Measurements from ENCODE around the gene KIF16B.
A peak's percentile ranks its signal among the peaks of the same experiment; 100 is the strongest.

The KIF16B gene

DNA sequence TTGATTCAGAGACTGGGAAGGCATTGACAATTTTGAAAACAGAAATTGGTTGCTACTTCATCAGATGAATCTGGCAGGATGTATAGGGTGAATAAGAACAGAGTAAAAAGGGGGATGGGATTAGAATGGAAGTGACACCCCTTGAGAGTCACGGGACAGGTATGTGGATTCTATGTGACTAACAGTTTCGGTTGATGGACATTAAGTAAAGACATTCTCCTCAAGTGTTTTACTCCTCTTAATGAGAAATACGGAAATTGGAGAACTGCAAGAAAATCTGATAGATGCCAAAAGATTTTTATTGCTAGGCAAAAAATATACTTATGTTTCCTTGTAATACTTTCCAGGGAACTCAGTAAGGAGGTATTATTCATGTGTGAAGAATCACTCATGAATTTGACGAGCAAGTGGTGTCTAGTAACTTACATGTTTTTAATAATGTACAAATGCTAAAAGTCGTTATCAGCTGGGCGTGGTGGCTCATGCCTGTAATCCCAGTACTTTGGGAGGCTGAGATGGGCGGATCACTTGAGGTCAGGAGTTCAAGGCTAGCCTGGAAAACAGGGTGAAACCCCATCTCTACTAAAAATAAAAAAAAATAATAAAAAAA lies 135.8 kb downstream of the KIF16B start:
- peak; percentile 46 for DNase-seq (ENCODE audit: low spot score)

DNA sequence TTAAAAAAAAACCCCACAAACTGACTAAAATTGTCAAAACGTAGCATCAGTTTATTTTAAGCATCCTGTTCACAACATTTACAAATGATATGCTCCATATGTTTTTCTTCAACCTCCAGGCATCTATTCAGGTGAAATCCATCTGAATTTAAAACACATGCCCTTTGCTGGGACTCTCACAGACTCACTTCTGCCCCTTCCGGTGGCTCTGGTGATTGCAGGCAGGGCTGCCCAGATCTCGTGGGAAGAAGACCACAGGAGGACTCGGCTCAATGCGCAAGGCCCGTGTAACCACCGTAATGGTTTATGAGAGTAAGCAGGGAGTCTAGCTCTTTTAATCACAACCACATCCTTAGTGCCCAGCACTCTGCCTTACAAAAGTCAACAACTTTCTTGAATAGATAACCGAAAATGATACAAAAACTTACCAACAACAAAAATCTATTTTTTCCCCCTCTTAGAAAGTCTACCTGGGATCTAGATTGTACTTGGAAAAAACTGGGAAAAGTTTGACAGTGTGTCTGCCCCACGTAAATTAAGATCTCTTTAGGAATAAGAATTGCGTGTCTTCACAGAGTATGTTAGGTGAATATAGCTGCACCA lies 139.1 kb downstream of the KIF16B start:
- DNase-seq (ENCODE audit: low spot score) = peak; percentile 47

DNA sequence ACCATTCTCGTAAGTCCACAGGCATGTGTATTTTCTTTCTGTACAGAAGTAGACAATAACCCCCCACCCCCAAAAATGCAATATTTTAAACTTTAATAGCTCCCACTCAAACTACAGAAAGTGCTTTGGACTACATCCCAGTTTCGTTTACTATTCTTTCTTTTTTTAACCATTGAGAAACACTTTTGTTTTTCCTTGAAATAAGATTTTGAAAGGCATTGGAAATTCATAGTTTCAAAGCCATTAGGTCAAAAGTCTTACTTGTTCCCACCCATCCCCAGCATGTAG lies 140.0 kb downstream of the KIF16B start:
- no peak for DNase-seq (ENCODE audit: low spot score)

DNA sequence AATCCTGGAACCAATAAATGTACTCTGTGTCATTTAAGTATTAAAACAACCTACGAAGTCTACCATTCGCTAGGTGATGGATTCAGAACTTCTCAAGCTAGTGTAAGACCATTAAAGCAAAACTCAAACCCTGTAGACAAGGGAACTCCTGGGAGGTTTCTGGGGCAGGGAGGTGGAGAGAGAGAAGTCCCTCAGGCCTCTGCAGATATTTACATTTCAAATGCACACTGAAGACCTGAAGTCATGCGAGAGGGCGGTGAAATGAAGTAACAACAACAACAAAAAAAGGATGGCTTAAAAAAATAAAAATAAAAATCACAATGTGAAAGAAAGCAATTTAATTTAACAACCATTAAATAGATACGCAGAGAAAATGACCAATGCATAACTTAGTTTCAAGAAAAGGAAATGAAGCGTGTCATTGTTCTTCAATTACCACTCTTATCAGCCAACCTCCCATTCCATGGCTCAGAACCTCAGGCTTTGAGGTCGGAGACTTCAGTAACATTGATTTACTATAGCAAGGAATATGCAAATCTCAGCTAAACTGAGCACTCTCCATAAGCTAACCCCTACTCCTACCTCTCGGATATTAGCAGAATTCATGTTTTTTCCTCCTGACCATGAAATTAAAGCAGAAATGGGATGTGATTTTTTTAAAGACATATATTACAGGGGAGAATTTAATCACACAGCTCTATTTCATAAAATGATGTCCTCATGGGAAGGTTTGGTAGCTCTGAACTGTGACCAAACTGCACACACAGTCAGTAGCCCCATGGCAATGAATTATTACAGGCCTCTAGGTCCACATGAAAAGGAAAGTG lies 140.6 kb downstream of the KIF16B start:
- no peak for DNase-seq (ENCODE audit: low spot score)

DNA sequence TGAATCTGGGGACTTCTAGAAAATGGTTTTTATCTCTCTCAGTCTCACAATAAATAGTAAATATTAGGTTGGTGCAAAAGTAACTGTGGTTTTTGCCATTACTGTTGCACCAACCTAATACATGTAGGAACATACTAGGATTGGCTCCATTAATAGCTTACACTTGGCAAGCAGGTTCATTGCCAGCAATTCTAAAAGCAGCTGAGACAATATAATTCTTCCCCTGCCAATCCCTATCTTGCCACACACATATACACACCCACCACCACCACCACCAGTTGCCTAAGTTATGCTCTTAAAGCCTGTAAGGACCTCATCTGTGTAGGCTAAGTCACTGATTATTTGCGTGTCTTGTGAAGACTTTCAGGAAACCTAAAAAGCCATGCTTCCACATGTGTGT lies 145.1 kb downstream of the KIF16B start:
- no peak for DNase-seq (ENCODE audit: low spot score)

DNA sequence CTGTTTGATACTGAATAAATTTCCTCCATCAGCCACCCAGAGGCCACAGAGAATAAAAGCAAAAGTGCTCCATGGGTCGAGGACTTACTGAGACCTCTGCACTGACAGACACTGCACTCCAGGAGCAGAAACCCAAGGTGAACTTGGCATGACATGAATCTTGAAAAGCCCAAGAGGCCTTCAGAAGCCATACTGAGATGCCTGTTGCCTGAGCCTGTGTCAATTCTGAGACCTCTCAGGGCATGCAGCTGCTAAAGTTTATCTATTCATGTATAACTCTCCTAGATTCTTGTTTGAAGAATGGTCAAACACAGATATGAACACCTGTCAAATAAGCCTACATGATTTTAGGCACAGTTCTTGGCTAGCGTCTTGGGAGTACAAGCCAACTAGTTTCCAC lies 145.7 kb downstream of the KIF16B start:
- no peak for DNase-seq (ENCODE audit: low spot score)

DNA sequence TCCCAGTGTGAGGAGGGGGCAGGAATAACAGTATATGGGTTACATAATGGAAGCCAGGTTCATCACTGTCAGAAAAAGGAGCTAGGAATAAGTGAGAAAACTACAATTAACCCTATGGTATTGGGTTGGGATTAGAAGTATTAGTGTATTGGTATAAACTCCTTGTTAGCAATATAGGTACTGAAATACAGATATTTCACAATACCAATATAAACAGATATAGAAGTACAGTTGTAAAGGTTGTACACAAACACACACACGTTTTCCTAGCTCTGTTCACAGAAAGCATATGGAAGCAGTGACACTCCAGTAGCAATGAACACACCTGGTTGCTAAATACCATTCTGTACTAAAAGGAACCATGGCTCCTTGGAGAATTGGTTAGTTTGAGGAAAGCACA lies 148.5 kb downstream of the KIF16B start:
- DNase-seq (ENCODE audit: low spot score) = no peak

DNA sequence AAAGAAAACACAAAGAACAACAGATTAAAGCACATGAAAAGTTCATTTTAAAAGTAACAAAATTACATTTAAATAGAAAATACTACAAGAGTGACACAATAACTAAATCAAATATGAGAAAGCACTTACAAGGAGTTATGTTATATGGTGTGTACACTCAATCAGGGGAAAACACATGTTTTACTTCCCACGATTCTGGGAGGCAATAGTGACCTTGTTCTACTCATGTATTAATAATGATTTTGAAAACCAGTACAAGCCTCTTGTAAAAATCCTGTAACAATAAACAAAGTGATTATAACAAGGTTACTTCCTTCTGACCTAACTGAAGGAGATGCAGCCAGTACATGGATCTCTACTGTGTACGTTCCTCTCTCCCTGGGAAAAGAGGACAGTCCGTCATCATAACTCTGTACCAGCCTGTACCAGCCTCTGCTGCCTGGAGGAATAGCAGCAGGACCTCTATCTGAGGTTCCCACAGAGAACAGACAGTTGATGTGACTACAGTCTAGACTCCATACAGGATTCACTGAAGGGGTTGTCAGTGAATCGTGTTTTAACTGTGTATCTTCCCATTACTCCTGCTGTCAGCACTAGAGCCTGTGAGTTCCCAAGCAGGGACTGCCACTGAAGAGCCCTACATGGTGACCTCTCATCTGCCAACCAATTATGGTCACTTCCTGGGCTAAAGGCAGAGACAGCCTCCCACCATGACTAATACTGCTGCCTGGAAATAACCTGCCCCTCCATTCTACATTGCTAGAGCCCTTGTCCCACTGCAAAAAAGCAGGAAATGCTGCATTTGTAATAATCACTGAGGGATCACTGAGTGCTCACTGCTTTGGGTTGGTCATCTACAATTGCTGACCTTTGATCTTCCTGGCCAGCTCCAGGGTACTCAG lies 149.7 kb downstream of the KIF16B start:
- DNase-seq (ENCODE audit: low spot score) = peak; percentile 82

DNA sequence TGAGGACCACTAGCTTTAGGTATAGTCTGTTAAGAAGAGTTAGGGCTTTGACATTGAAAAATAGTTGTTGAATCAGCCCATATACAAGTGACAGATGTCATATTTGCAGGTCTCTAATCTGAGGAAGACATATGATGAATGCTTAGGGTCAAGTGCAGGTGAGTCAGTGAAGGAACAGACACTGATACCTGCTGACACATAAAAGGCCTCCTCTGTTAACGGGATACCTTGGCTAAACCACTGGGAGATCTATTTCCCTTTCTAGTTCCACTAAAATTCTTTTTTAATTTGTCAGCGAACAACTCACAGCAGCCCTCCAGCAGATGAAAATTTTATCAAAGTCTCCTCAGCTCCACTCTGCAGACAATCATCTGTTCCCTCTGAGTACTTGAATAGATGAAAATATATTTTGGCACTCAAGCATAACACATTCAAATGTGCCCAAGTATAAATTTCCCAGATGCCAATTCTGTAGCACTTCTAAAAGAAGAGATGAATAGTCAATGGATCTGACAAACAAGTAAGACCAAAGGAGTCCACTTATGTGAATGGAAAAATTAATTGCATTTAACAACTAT lies 154.0 kb downstream of the KIF16B start:
- peak; percentile 88 for DNase-seq (ENCODE audit: low spot score)

DNA sequence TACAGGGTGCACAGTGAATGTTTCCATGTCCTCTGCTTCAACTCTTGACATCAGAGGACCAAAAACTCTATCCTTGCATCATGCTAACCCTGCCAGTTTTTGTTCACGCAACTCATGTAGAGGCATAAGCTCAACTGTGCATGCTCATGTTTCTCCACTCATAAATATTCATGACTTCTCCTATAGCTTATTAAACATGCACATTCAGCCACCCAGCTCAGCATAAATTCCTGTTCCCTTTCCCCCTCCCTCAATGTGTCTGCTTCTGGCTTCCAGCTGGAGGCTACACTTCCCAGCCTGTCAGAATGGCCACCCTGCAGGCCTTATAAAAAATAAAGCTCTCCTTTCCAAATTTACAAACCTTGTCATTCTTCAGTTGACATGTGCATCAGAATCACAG lies 154.6 kb downstream of the KIF16B start:
- no peak for DNase-seq (ENCODE audit: low spot score)

DNA sequence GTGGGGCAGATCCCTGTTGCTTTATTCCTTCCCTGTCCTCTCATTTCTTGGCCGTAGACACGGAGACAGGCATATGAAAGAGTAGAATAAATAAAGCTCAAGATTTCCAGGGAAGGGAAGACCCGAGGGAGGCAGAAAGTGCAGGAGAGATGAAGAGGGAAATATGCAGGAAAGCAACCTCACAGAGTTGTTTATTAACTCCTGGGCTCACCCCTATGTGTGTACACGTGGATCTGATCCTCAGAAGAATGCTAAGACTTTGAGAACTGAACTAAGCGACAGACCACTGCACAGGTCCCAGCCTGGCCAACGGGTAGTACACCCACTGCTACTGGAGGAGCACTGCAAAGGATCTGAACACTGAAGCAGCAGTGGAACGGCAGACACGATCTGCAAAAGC lies 156.2 kb downstream of the KIF16B start:
- peak; percentile 79 for DNase-seq (ENCODE audit: low spot score)

DNA sequence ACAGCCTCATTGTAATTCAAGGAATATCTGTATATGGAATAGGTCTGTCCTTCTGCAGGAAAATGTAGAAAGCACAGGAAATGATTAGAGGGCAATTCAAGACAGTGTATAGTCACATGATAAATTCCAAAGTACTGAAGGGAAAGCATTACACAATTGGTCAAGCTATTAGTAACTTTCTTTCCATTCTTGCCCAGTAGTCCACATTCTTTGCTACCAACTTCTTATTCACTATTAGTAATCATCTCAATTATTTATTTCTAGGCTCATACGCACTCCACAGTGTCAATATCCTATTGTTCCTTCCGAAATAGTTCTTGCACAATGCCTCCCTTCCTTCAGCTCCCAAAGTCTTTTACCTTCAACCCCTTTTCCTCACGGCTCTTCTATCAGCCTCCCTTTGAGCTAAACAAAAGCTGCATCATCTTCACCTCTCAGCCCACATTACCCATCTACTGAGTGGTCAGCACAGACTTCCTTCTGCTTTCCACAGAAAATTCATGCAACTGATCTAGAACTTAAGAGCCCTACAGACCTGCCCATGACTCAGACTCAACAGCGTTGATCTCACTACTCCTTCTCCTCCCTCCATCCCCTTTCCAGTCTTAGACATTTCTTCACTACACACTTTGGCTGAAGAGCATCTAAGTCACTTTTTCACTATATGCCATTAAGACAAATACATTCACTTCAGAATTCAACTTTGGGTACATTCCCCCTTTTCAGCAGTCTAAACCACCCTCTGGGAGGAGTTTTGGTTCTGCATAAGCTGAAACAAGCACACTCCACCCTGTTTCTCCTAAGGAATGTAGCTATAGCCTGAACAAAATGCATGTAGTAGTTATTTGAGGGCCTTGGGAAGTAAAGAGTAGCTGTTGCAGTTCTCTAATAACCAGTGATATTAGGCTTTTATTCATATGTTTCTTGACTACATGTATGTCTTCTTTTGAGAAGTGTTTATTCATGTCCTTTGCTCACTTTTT lies 157.9 kb downstream of the KIF16B start:
- DNase-seq (ENCODE audit: low spot score) = peak; percentile 53

DNA sequence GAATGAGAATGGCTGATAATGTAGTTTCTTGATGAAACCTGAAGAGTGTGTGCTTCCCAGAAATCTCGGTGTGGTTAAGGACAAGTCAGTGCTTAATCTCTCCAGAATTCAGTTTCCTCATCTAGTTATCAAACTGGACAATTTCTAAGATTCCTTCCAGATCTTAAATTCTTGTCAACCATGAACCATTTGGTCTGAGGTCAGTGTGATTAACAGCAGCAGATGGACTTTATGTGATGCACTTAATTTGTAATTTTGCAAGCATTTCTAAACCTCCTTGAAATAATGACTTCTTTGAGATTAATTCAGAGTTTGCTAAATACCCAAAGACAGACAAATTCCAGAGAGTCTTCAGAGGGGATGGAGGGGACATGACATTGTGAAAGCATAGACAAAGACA lies 160.3 kb downstream of the KIF16B start:
- DNase-seq (ENCODE audit: low spot score) = no peak

DNA sequence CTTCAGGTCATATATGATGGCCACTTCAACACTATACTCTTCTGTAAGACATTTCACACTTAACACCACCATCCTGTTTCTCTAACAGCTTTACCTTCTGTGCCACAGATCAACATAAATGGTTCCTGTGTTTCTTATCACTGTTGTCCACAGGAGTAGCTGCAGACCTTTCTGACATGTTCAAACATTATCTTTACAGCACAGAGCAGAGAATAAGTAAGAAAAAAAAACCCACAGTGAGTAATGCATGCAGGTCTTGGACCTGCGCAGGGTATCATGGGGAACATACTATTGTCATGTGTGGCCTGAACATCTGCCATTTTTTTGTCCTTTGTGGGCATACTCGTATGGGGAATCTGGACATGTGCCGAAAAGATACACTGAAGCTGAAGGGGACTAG lies 161.9 kb downstream of the KIF16B start:
- DNase-seq (ENCODE audit: low spot score) = no peak

DNA sequence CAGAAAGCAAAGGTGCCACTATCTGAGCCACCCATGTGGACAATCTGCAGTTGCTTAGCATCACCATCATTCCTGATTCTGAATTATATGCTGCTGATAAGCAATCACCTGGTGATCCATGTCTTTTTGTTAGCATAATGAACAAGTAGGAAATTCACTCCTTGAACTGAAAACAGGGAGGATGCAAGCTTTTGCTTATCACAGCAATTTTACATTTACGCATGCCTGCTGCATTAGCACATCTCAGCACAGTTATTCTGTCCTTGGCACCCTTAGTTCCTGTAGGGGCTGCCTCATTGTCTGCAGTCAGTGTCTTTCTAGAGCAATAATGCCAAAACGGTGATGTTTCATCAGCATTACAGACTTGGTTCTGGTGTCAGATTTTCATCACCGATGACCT lies 162.6 kb downstream of the KIF16B start:
- DNase-seq (ENCODE audit: low spot score) = no peak

DNA sequence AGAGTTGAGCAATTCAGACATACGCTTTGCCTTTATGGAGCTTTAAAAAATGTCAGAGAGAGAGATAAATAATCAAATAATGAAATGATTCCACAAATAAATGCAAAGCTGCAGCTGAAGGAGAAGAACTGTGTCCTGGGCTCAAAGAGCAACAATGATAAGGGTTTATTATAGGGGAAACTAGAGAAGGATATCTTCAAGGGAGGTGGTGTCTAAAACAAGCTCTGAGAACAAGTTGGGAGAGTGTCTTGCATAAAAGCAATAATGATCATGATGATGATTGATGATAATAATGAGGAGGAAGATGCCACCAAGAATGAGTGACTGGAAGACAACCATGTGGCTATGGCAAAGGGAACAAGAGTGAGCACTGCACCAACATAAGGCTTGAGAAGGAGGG lies 164.3 kb downstream of the KIF16B start:
- no peak for DNase-seq (ENCODE audit: low spot score)

DNA sequence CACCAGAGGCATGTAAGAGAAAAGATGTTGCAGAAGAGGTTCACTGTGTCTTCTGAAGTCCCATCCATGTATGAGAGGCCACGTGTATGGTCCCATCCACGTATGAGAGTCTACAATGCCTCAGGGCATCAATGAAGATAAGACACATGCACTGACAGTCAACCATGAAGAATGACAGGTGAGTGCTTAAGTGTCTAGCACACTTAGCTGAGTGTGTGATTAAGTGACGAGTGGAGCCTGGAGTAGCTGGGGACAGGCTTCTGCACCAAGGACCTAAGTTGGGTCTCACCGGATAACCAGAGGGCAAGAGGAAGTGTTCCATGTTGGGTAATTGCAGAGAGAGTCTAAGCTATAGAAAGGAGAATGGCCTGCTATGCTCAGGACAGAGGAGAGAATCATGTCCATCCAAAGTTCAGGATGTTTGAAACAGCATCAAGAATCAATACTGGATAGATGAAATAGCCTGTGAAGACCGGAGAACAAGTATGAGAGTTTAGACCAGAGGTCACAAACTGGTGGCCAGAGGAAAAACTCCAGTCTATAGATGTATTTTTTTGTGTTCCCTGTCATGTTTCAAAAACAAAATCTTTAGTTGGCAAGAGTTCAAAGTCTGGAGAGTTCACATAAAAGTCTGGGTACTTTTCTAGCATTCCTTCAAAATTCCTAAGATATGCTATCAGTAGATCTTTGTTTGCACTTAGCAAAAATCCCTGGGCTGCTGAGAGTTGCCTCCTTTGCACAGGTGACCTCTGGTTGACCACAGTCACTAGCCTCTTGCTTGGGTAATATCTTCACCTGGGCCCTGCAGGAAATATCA lies 165.8 kb downstream of the KIF16B start:
- peak; percentile 16 for DNase-seq (ENCODE audit: low spot score)

DNA sequence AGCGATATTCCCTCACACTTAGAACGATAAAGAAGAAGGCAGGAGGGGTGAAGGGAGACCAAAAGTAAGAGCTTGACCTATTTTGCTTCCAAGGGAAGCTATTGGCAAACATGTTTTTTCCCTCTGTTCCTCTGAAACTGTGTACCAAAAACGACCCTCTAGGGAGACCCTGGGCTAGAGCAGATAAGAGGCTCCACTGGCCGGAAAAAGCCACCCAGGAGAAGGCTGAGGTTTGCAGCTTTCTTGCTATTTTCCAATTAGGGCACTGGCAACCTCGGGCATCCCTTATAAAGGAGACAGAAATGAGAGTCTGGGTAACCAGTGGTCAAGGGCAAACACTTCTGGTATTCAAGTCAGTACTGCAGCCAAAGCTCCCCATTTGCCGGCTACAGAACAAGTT lies 168.0 kb downstream of the KIF16B start:
- DNase-seq (ENCODE audit: low spot score) = no peak

DNA sequence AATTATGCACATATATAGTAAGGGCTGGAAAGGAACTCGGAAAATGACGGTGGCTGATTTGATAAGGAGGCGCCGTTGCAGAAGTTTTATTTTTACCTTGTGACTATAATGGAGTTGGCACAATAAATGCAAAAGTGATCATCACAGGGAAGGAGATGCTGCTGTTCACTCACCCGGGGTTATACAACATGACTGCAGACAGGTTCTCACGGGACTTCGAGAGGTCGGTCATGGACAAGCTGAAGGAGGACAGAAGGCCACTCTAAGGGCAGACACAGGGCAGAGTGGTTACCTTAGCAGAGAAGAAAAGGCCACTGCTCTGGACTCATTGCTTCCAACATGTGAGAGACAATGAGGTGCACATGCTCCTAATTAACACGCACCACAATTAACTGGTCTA lies 168.6 kb downstream of the KIF16B start:
- DNase-seq (ENCODE audit: low spot score) = no peak

DNA sequence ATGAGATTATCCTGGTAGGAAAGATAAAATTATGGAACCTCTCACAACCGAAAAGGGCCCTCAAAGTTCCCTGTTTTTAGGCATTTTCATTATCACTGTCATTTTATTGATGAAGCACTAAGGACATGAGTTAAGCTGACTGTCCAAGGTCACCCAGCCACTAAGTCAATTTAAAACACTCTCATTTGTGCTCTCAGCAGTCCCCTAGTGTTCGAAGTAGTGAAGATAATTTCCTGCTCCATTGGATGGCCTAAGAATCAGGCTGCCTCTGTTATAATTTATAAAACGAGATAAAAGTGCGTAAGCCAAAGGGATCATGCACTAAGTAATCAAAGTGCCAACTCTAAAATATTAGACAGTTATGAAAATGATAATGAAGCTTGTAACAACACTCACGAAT lies 169.1 kb downstream of the KIF16B start:
- no peak for DNase-seq (ENCODE audit: low spot score)
